Endodermal cell (in vitro differentiated cells): ENCODE measurements around the gene PHLDA2. TPM values are rescaled to one million over a fixed set of nuclear protein-coding genes. Genes with fewer than 3 reads are reported as not detected.

ENCODE experiments used
- DNase-seq: peaks from one replicate; pipeline ENCODE4 v3.0.0-alpha.2; 2017
- H3K27ac ChIP-seq: 2 replicates; pipeline ENCODE4 v1.5.1; 2013; ENCODE audit warnings: mild to moderate bottlenecking, low read depth, low read length, moderate library complexity
- H3K27me3 ChIP-seq: 2 replicates; pipeline ENCODE4 v1.6.1; 2013; ENCODE audit warnings: mild to moderate bottlenecking, low read length, moderate library complexity; ENCODE audit not compliant: insufficient read depth, control insufficient read depth, poor library complexity, severe bottlenecking
- H3K36me3 ChIP-seq: 2 replicates; pipeline ENCODE4 v1.7.0; 2013; ENCODE audit warnings: mild to moderate bottlenecking, low read length, moderate library complexity; ENCODE audit not compliant: control insufficient read depth, insufficient read depth
- H3K4me1 ChIP-seq: one replicate; pipeline ENCODE4 v1.7.0; 2013; ENCODE audit warnings: low read length; ENCODE audit not compliant: control insufficient read depth, insufficient read depth
- H3K4me3 ChIP-seq: 2 replicates; pipeline ENCODE4 v1.5.1; 2013; ENCODE audit warnings: mild to moderate bottlenecking, low read length, moderate library complexity
- H3K9ac ChIP-seq: 2 replicates; pipeline ENCODE4 v1.6.1; 2013; ENCODE audit warnings: mild to moderate bottlenecking, low read length, moderate library complexity; ENCODE audit not compliant: poor library complexity, severe bottlenecking; ENCODE audit errors: extremely low read depth
- H3K9me3 ChIP-seq: 2 replicates; pipeline ENCODE4 v1.6.1; 2013; ENCODE audit warnings: mild to moderate bottlenecking, low read length, moderate library complexity; ENCODE audit not compliant: control insufficient read depth
- H3K27ac Mint-ChIP-seq: 2 replicates; pipeline ENCODE4 v1.8.0; 2020; ENCODE audit warnings: mixed read lengths
- H3K27me3 Mint-ChIP-seq: 2 replicates; pipeline ENCODE4 v1.8.0; 2021; ENCODE audit warnings: mild to moderate bottlenecking, mixed read lengths; ENCODE audit not compliant: insufficient read depth
- H3K36me3 Mint-ChIP-seq: 2 replicates; pipeline ENCODE4 v1.8.0; 2020; ENCODE audit warnings: low read depth, mixed read lengths
- H3K4me1 Mint-ChIP-seq: 2 replicates; pipeline ENCODE4 v1.8.0; 2020; ENCODE audit warnings: mixed read lengths
- H3K4me3 Mint-ChIP-seq: 2 replicates; pipeline ENCODE4 v1.8.0; 2020; ENCODE audit warnings: mild to moderate bottlenecking, moderate library complexity, mixed read lengths
- H3K9me3 Mint-ChIP-seq: 2 replicates; pipeline ENCODE4 v1.8.0; 2020; ENCODE audit warnings: mild to moderate bottlenecking, mixed read lengths
- WGBS, 2 experiments: methylation state at CpG; one replicate each; pipeline versions ENCODE4 v1.1.5 to v1.1.7; 2013; ENCODE audit warnings: missing lambda C conversion rate in 2 of 2, mixed read lengths in 1 of 2; ENCODE audit not compliant: insufficient coverage in 1 of 2, insufficient read length in 1 of 2; 5-methylcytosine and 5-hydroxymethylcytosine counted together
- total RNA-seq, 2 donors: library from RNA; stranded (reverse); fragmentation: NEBNext Ultra II Directional in 1 of 2; extraction: Animal tissue kit (Norgen Biotek cat#: 25700) in 1 of 2; gene quantifications; 2 replicates in 1 of 2; 3 replicates in 1 of 2; pipeline ENCODE4 v1.2.1, GENCODE V29; 2021
- TF ChIP-seq, protein P1 (sequence below): fragments of 200-600 bp; sonication (generic); conservative IDR thresholded peaks from 2 replicates; pipeline ENCODE4 v1.5.0; 2021; ENCODE audit warnings: antibody characterized with exemption, mild to moderate bottlenecking

The PHLDA2 gene
- total RNA-seq, 2 donors from 2014 or later, result 3.0 to 5.1 TPM

DNA sequence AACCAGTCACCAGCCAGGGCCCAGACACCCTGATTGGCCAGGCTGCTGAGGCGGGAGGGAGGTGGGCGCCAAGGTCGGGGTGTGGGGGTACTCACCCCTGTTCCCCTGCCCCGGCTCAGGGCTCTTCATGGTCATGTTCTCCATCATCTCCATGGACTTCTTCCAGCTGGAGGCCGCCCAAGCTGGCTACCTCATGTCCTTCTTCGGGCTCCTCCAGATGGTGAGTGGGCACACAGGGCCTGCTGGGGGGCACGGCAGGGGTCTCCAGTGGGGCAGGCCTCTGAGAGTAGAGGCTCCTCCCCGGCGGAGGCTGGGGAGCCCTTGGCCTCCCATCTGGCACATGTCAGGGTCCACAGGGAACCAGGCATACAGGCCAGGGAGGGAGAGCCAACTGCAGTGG is 10.0 kb downstream of the PHLDA2 start:
- Histone ChIP-seq H3K9ac (no peak overlapping the region), H3K9me3 (no peaks in the 10 kb centered on the region), H3K27ac (no peak overlapping the region), H3K27me3 (no peaks in the 10 kb centered on the region), H3K36me3 (no peaks in the 10 kb centered on the region), H3K4me3 (no peak overlapping the region), H3K4me1 (no peaks in the 10 kb centered on the region)
- Mint-ChIP-seq H3K9me3 (no peaks in the 10 kb centered on the region), H3K36me3 (no peaks in the 10 kb centered on the region), H3K27ac (no peak overlapping the region), H3K4me1 (no peaks in the 10 kb centered on the region), H3K27me3 (no peaks in the 10 kb centered on the region), H3K4me3 (no peak overlapping the region)
- TF ChIP-seq, protein P1, sequence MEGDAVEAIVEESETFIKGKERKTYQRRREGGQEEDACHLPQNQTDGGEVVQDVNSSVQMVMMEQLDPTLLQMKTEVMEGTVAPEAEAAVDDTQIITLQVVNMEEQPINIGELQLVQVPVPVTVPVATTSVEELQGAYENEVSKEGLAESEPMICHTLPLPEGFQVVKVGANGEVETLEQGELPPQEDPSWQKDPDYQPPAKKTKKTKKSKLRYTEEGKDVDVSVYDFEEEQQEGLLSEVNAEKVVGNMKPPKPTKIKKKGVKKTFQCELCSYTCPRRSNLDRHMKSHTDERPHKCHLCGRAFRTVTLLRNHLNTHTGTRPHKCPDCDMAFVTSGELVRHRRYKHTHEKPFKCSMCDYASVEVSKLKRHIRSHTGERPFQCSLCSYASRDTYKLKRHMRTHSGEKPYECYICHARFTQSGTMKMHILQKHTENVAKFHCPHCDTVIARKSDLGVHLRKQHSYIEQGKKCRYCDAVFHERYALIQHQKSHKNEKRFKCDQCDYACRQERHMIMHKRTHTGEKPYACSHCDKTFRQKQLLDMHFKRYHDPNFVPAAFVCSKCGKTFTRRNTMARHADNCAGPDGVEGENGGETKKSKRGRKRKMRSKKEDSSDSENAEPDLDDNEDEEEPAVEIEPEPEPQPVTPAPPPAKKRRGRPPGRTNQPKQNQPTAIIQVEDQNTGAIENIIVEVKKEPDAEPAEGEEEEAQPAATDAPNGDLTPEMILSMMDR, result no peak
- DNase-seq, result no peak
- 87 to 95% methylated on average over 6 to 9 of the region's 9 CpGs for WGBS, 2 experiments

- no peaks in the 10 kb centered on the region for H3K9me3 ChIP-seq
- no peak overlapping the region for H3K4me3 ChIP-seq
- peaks cover 5% of the 10 kb centered on the region for H3K4me1 Mint-ChIP-seq
- 88 to 100% methylated on average over 4 to 25 of the region's 25 CpGs for WGBS, 2 experiments
- no peaks in the 10 kb centered on the region for H3K36me3 Mint-ChIP-seq
- DNase-seq, result no peak
- no peaks in the 10 kb centered on the region for H3K36me3 ChIP-seq
- no peaks in the 10 kb centered on the region for H3K4me1 ChIP-seq
- H3K27ac ChIP-seq, result no peak overlapping the region
- TF ChIP-seq, protein P1, result no peak
- no peaks in the 10 kb centered on the region for H3K9me3 Mint-ChIP-seq
- no peak overlapping the region for H3K4me3 Mint-ChIP-seq
- no peaks in the 10 kb centered on the region for H3K27me3 Mint-ChIP-seq
- H3K9ac ChIP-seq, result no peak overlapping the region
- H3K27ac Mint-ChIP-seq, result no peak overlapping the region
- H3K27me3 ChIP-seq, result no peaks in the 10 kb centered on the region
Observed at GRCh38 chr11:2917842-2918490, 11.3 kb downstream of the PHLDA2 start.

DNA sequence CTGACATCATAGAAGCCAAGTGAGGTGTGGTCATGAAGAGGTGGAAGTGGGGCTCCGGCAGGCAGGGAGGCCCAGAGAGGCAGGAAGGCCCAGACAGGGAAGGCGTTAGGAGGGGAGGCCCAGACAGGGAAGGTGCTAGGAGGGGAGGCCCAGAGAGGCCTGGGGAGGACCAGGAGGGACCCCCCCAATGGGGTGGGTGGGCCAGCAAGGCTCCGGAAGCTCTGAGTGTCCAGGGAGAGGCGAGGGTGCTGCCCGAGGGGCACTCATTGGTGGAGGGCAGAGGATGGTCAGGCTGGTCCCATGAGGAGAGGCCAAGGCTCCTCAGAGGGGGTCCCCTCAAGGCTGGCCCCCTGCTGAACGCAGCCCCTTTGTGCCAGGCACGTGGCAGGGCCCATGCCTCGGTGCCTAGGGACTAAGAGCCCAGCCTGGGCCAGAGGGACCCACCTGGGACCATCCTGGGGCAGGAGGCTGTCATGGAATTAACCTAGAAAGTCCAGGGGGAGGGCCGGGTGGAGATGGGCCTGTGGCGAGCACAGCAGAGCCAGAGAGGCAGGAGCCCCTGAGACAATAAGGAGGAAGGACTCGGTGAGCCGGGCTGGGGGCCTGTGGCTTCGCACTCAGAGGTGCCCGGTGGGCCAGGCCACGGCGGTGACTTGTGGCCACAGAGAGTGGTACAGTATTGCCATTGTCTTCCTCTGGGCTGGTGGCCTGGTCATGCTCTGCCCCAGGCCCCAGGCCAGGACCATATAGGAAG is 12.2 kb downstream of the PHLDA2 start:
- Mint-ChIP-seq H3K27ac (no peak overlapping the region), H3K27me3 (no peaks in the 10 kb centered on the region), H3K36me3 (no peaks in the 10 kb centered on the region), H3K4me1 (peaks cover 5% of the 10 kb centered on the region), H3K9me3 (no peaks in the 10 kb centered on the region), H3K4me3 (no peak overlapping the region)
- Histone ChIP-seq H3K27ac (no peak overlapping the region), H3K27me3 (no peaks in the 10 kb centered on the region), H3K4me3 (no peak overlapping the region), H3K9ac (no peak overlapping the region), H3K4me1 (no peaks in the 10 kb centered on the region), H3K36me3 (no peaks in the 10 kb centered on the region), H3K9me3 (no peaks in the 10 kb centered on the region)
- WGBS, 2 experiments, result 89 to 92% methylated on average over 12 to 16 of the region's 16 CpGs
- TF ChIP-seq, protein P1, result no peak
- no peak for DNase-seq
